ENCODE measurements around the gene RFX4.

Gene RFX4

DNA sequence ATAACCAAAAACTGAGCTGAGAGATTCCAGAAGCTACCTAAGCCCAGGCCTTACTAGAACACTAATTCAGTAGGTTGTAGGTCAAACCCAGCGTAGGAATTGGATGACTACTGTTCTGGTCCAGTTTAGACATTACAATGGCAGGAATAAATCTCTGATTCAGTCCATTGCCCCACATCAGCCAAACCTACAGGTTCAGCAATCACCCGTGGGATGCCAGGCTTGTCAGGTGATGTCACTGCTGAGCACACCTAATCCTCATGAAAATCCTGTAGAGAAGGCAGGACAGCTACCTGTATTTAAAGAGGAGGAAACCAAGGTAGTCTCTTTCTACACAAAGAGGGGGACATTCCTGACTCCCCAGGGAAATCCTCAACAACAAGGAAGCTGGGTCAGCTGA lies 63.7 kb downstream of the RFX4 start:
- DNase-seq (ENCODE audit: low read depth): no peak

DNA sequence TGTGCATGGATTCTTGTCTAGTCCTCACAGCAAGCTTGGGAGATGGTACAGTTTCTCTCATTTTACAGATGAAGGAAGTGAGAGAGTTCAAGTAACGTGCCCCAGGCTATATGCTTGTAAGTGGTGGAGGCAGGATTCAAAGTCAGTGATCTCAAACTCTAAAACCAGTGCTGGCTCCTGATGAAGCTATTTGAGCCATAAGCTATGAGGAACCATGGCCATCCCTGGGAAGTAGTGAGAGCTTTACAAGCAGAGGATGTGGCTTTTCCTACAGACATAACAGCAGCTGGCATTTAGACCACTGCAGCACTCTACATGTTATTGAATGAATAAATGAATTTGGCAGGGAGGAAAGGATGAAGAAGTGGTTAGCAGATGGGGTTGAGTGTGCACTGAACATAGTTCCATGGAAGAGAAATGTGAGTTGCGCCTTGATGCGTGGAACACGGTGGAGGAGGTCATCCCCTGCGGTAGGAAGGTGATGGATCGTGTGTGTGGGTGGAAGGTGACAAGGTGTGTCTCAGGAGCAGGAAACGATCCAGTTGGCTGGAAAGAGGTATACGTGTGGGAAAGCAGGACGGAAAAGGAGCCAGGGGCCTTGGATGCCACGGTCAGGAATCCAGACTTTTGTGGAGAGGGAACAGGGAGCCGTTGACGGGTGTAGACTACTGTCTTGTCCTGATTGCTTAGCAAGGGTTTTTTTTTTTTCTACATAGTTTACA lies 65.2 kb downstream of the RFX4 start:
- no peak for DNase-seq (ENCODE audit: low read depth)

DNA sequence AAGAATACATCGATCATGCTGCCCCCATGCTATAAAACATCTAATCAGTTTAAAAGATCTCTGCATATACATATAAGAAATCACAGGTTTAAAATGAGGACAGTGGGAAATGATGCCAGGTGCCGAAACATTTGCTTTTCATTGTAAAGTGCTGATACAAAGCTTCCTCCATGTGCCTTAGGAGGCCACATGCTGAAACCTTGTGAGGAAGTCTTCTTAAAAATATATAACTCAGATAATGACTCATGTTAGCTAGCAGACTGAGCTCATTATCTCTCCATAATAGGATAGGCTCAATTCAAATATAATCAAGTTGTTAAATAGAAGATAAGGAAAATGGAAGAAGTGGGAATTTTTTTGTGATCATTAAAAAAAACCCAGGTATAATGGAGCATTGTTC lies 65.9 kb downstream of the RFX4 start:
- no peak for DNase-seq (ENCODE audit: low read depth)

- DNase-seq (ENCODE audit: low read depth): no peak
These were observed 68.7 kb downstream of the RFX4 start for GRCh38 chr12:106651552-106651951.

GRCh38 chr12:106652510-106653015 lies 69.8 kb downstream of the RFX4 start:
- DNase-seq (ENCODE audit: low read depth): no peak

- no peak for DNase-seq (ENCODE audit: low read depth)
These were observed 72.8 kb downstream of the RFX4 start for GRCh38 chr12:106655577-106655976.

- no peak for DNase-seq (ENCODE audit: low read depth)
These were observed 74.7 kb downstream of the RFX4 start for GRCh38 chr12:106657488-106657887.

DNA sequence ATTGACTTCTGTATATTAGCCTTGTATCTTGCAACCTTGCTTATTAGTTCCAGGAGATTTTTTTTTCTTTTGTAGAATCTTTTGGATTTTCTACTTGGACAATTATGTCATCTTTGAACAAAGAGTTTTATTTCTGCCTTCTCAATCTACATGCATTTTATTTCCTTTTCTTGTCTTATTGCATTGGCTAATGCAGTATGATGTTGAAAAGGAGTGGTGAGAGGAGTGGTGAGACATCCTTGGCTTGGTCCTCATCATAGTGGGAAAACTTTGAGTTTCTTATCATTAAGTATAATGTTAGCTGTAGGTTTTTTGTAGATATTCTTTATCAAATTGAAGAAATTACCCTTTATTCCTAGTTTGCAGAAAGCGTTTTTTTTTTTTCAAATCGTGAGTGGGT lies 80.6 kb downstream of the RFX4 start:
- no peak for DNase-seq (ENCODE audit: low read depth)

DNA sequence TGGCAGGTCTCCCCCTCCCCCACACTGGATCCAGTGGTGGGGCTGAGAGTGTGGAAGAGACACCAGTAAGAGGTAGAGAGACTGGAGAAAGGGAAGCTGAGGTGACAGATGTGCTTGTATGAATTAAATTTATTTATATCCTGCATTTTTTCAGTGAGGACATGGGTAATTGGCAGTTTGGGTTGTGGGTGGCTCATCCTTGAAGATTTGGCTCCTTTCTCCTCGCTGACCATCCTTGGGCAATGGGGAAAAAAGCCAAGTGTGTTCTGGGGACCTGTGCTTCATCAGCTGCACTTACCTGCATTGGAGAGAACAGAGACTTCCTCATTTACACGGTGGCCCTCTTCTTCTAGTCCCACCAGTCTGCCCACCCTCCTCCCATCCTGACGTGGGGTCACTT lies 86.4 kb downstream of the RFX4 start:
- DNase-seq (ENCODE audit: low read depth): no peak

- DNase-seq (ENCODE audit: low read depth): no peak
These were observed 87.3 kb downstream of the RFX4 start for GRCh38 chr12:106670131-106670530.

- DNase-seq (ENCODE audit: low read depth): no peak
These were observed 89.0 kb downstream of the RFX4 start for GRCh38 chr12:106671840-106672239.

- no peak for DNase-seq (ENCODE audit: low read depth)
These were observed 89.7 kb downstream of the RFX4 start for GRCh38 chr12:106672314-106673025.

- no peak for DNase-seq (ENCODE audit: low read depth)
These were observed 90.3 kb downstream of the RFX4 start for GRCh38 chr12:106673141-106673540.

DNA sequence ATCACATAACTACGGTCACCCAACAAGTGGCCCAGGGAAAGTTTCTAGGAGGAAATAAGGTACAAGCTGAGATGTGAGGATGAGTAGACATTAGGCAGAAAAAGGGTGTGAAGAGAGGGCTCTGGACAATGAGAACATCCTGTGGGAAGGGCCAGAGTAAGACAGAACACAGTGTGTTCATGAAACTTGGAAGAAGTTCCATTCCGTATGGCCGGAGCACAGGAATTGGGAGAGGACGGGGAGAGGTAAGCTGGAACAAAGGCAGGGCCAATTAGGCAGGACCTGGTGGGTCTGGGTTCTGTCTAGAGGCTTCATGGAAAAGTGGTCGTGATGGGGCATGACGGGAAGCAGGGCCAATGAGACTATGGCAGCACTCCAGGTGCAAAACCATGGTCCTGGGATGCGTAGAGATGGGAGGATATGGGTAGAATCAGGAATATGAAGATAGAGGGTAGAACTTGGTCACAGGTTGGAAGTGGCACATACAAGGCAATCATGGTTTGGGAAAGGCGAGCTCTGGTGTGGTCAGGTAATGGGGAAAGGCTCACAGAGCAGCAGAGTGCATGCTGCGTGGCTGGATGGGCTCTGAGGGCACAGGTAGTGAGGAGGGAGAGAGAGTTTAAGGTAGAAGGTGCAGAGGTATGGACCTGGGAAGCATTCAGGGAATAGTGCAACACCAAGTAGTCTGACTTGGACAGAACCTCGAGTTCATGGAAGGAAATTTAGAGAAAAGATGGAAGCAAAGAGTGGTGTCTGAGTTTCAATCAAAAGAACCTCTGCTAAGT lies 93.0 kb downstream of the RFX4 start:
- DNase-seq (ENCODE audit: low read depth): no peak

DNA sequence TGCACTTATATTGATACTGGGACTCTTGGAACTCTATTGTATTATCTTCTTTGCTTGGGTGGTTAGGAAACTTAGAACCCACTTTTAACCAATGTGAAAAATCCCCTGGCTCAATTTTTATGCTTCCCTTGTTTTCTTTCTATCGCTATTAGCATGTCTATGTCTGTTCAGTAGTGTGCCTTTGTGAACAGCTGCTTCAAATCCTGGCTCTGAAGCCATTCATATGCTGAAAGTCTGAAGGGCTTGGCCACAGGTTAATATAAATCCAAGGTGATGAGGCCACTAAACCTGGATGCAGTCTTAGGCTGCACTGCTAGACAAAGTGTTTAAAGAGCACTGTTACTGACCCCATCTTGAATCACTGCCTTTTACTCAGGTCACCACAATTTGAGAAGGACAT lies 96.8 kb downstream of the RFX4 start:
- no peak for DNase-seq (ENCODE audit: low read depth)

DNA sequence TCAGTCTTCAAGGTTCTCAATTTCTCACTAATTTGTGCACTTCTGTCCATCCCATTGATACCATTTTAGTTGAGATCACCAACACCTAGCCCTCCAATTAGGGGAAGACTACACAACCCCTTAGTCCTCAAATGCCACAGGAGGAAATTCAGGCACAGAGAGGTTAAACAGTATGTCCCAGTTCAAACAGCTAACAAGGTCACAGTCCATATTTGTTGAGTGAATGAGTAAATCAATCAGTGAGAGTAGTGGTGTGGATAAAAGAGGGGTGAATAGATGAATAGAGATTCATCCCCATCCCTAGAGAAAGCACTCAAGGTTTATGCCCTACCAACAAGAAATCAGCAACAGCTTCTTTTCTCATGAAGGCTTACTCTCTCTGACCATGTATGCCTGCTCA lies 97.5 kb downstream of the RFX4 start:
- DNase-seq (ENCODE audit: low read depth): no peak

DNA sequence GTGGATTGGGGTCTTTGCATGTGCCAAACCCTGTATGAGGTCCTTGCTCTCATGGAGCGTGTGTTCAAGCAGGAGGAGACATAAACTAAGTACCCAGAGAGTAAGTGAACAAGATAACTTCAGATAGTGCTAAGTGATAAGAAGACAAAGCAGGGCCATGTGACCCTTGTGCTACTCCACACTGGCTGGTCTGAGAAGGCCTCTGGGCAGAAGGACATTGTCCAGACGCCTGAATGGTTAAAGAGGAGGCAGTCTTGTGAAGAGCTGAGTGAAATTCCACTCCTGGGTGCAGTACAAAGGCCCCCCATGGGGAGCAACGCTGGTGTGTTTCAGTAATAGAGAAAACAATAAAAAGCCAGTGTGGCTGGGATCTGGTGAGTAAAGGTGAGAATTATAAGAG lies 98.4 kb downstream of the RFX4 start:
- DNase-seq (ENCODE audit: low read depth): no peak

DNA sequence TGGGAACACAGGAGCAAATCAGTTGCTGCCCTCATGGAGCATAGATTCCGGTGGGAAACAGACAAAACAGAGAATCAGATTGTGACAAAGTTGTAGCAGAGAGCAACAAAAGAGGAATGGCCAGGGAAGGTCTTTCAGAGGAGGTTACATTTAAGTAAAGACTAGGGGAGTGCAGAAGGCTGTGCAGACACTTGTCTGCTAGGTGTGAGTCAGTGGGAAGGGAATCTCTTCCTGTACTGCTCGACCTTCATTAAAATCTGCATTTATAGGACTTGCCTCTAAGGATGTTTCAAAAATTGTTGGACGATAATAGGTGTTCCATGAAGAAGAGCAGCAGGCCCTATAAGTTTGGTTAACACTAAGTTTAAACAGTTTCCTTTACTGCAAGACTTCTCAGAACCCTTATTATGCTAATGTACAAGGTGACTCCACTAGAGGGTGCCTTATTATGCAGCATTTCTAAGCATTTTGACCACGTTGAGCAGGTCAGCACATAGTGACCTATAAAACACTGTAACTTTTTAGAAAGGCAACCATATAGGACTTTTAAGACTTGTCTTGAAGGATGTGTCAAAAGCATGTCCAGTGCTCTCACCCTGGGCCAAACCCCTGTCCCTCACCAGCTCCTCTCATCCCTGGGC lies 99.9 kb downstream of the RFX4 start:
- DNase-seq (ENCODE audit: low read depth): peak; percentile 1

- DNase-seq (ENCODE audit: low read depth): no peak
These were observed 101.7 kb downstream of the RFX4 start for GRCh38 chr12:106684497-106684896.

DNA sequence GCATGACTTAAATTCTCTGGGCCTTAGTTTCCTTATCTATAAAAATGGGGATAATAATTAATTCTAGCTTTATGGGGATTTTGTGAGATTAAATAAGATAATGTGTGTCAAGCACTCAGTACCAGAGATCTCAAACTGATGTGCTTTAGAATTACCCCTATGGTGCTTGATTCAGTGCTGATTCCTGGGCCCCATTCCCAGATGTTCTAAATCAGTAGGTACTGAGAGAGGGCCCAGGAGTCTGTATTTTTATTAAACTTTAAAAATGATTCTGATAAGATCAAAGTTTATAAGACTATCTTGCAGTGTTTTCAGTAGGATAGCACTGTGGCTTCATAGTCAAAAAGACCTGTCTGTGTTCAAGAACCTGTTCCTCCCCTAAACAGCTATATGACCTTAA lies 102.6 kb downstream of the RFX4 start:
- DNase-seq (ENCODE audit: low read depth): no peak

DNA sequence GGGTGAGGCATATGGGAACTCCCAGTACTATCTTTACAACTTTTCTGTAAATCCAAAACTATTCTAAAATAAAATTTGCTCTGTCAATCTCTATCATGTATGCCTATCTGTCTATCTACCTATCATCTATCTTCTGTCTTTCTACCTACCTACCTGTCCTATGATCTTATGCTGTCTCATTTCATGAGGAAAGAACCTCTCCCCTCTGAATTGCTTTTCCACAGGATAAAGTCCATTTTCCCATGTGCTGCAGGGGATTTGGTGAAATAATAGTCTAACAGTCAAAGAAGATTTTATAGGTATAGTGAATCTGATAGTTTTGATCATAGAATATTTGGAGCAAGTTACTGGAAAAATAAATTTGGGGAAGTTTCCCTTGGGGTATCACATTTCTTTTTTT lies 104.9 kb downstream of the RFX4 start:
- no peak for DNase-seq (ENCODE audit: low read depth)

GRCh38 chr12:106690569-106691305 lies 107.9 kb downstream of the RFX4 start:
- DNase-seq (ENCODE audit: low read depth): no peak

Measured in fibroblast of the conjunctiva (primary cell).